Mesendoderm (in vitro differentiated cells): Measurements from ENCODE around the gene FIBCD1.

Experiments
- DNase-seq: peaks from one replicate; pipeline ENCODE4 v3.0.0; 2013
- H2AK5ac ChIP-seq: 2 replicates; pipeline ENCODE4 v1.6.1; 2013; ENCODE audit warnings: low read length, inconsistent platforms
- H2BK120ac ChIP-seq: 2 replicates; pipeline ENCODE4 v1.6.1; 2013; ENCODE audit warnings: low read depth, mild to moderate bottlenecking, low read length, moderate library complexity, mixed read lengths
- H2BK15ac ChIP-seq: replicated peaks from 2 replicates; pipeline ENCODE4 v1.6.1; 2013; ENCODE audit warnings: low read depth, mild to moderate bottlenecking, moderate library complexity
- H2BK5ac ChIP-seq: 2 replicates; pipeline ENCODE4 v1.6.1; 2013; ENCODE audit warnings: low read length, inconsistent platforms
- H3K18ac ChIP-seq: 2 replicates; pipeline ENCODE4 v1.6.1; 2013; ENCODE audit warnings: mild to moderate bottlenecking, low read length, mixed read lengths
- H3K23ac ChIP-seq: one replicate; pipeline ENCODE4 v1.6.1; 2013; ENCODE audit warnings: low read length
- H3K27ac ChIP-seq: 2 replicates; pipeline ENCODE4 v1.5.1; 2013; ENCODE audit warnings: low read depth, mild to moderate bottlenecking, inconsistent platforms, low read length, moderate library complexity
- H3K27me3 ChIP-seq: 2 replicates; pipeline ENCODE4 v1.6.1; 2013; ENCODE audit warnings: low read length, control low read depth, mild to moderate bottlenecking, inconsistent platforms; ENCODE audit not compliant: insufficient read depth, poor library complexity
- H3K36me3 ChIP-seq: 2 replicates; pipeline ENCODE4 v1.6.1; 2013; ENCODE audit warnings: low read length, inconsistent platforms; ENCODE audit not compliant: control insufficient read depth, insufficient read depth
- H3K4ac ChIP-seq: one replicate; pipeline ENCODE4 v1.6.1; 2013; ENCODE audit warnings: low read depth, mild to moderate bottlenecking, low read length, moderate library complexity
- H3K4me1 ChIP-seq: 2 replicates; pipeline ENCODE4 v1.6.1; 2013; ENCODE audit warnings: low read depth, low read length, inconsistent platforms; ENCODE audit not compliant: control insufficient read depth
- H3K4me2 ChIP-seq: 2 replicates; pipeline ENCODE4 v1.6.1; 2013; ENCODE audit warnings: low read length
- H3K4me3 ChIP-seq: 2 replicates; pipeline ENCODE4 v1.5.1; 2013; ENCODE audit warnings: mild to moderate bottlenecking, low read length
- H3K56ac ChIP-seq: one replicate; pipeline ENCODE4 v1.6.1; 2013; ENCODE audit warnings: low read length
- H3K79me1 ChIP-seq: 2 replicates; pipeline ENCODE4 v1.6.1; 2013; ENCODE audit warnings: low read length, inconsistent platforms
- H3K79me2 ChIP-seq: 2 replicates; pipeline ENCODE4 v1.6.1; 2013; ENCODE audit warnings: mild to moderate bottlenecking, low read length; ENCODE audit not compliant: control insufficient read depth, insufficient read depth
- H3K9ac ChIP-seq: 2 replicates; pipeline ENCODE4 v1.6.1; 2013; ENCODE audit warnings: low read length, inconsistent platforms
- H4K5ac ChIP-seq: one replicate; pipeline ENCODE4 v1.6.1; 2013; ENCODE audit warnings: low read length
- H4K8ac ChIP-seq: one replicate; pipeline ENCODE4 v1.6.1; 2013; ENCODE audit warnings: low read depth, mild to moderate bottlenecking, control low read depth, low read length, moderate library complexity
- WGBS: extraction: QIAGEN DNeasy Blood & Tissue Kit; methylation state at CpG from one replicate; pipeline ENCODE4 v1.1.7; 2013; ENCODE audit warnings: low lambda C conversion rate, missing lambda C conversion rate; ENCODE audit not compliant: insufficient coverage; ENCODE audit errors: extremely low coverage; 5-methylcytosine and 5-hydroxymethylcytosine counted together

FIBCD1 gene

DNA sequence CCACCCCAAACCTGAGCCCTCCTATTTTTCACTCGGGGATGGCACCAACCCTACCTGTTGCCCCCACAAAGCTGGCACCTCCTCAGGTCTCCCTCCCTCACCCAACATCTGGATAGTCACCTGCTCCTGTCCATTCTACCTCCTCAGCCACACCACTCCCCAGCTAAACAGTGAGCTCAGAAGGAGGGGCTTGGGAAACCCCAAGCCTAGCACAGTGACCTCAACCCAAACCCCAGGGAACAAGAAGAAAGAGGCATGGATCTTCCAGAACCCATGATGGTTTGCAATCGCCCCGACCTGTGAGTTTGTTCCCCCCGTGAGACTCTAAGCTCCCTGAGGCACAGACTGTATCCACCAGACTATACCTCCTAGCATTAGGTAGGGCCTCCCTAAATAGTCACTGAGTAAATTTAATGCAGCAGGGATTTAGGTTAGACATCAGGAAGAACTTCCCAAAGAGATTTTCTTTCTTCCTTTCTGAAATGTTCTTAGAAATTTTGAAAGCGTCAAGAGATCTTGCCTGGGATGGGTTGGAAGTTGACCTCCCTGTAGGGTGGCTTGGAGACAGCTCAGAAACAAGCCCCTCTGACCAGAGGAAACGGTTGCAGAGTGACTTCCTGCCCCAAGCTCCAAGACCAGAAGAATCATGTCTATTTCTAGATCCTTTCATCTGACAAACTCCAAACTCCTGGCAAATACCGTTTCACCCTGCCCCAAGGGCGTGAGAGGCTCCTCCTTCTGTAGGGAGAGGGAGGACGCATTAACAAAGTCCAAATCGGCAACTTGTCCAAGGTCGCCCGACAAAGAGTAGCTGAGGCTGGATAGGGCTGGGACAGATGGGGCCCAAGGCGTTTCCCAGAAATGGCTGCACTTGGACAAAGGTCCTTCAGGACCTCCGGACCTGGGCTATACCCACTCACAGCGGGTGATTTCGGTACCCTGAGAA is 4.1 kb downstream of the FIBCD1 start:
- H4K8ac ChIP-seq = no peak overlapping the region
- H2BK5ac ChIP-seq = no peak overlapping the region
- no CpG with 5 or more reads among the region's 16 CpGs for WGBS
- DNase-seq = no peak
- no peak overlapping the region for H4K5ac ChIP-seq
- no peak overlapping the region for H2AK5ac ChIP-seq
- H2BK120ac ChIP-seq = no peak overlapping the region
- H3K79me2 ChIP-seq = no peaks in the 10 kb centered on the region
- no peak overlapping the region for H3K56ac ChIP-seq
- H3K9ac ChIP-seq = no peak overlapping the region
- H3K4me2 ChIP-seq = no peak overlapping the region
- peaks cover 6% of the 10 kb centered on the region for H3K4me1 ChIP-seq
- H3K79me1 ChIP-seq = no peaks in the 10 kb centered on the region
- no peak overlapping the region for H3K18ac ChIP-seq
- no peak overlapping the region for H3K23ac ChIP-seq
- no peak overlapping the region for H3K4me3 ChIP-seq
- no peak overlapping the region for H3K27ac ChIP-seq
- peaks cover 4% of the 10 kb centered on the region for H3K27me3 ChIP-seq
- H3K36me3 ChIP-seq = no peaks in the 10 kb centered on the region
- H2BK15ac ChIP-seq = no peak overlapping the region
- no peak overlapping the region for H3K4ac ChIP-seq

- no peak overlapping the region for H2AK5ac ChIP-seq
- H3K36me3 ChIP-seq = no peaks in the 10 kb centered on the region
- no peak overlapping the region for H3K4ac ChIP-seq
- H3K56ac ChIP-seq = no peak overlapping the region
- no CpG with 5 or more reads among the region's 11 CpGs for WGBS
- H3K23ac ChIP-seq = no peak overlapping the region
- peaks cover 6% of the 10 kb centered on the region for H3K4me1 ChIP-seq
- no peak overlapping the region for H2BK5ac ChIP-seq
- H3K18ac ChIP-seq = no peak overlapping the region
- H3K4me2 ChIP-seq = no peak overlapping the region
- H3K79me2 ChIP-seq = no peaks in the 10 kb centered on the region
- H3K9ac ChIP-seq = no peak overlapping the region
- H3K27ac ChIP-seq = no peak overlapping the region
- H3K79me1 ChIP-seq = no peaks in the 10 kb centered on the region
- no peak overlapping the region for H2BK120ac ChIP-seq
- no peak overlapping the region for H4K8ac ChIP-seq
- H3K4me3 ChIP-seq = no peak overlapping the region
- no peak for DNase-seq
- no peak overlapping the region for H4K5ac ChIP-seq
- H2BK15ac ChIP-seq = no peak overlapping the region
- H3K27me3 ChIP-seq = peaks cover 3% of the 10 kb centered on the region
Observed at GRCh38 chr9:130934246-130934645, 4.8 kb downstream of the FIBCD1 start.

- Histone ChIP-seq H2BK120ac (no peak overlapping the region), H3K36me3 (no peaks in the 10 kb centered on the region), H3K9ac (no peak overlapping the region), H2BK15ac (no peak overlapping the region), H3K27ac (no peak overlapping the region), H4K5ac (no peak overlapping the region), H3K56ac (no peak overlapping the region), H3K23ac (no peak overlapping the region), H3K4me2 (no peak overlapping the region), H3K4me1 (peaks cover 6% of the 10 kb centered on the region), H3K18ac (no peak overlapping the region), H3K79me2 (no peaks in the 10 kb centered on the region), H3K79me1 (no peaks in the 10 kb centered on the region), H3K4me3 (no peak overlapping the region), H2AK5ac (no peak overlapping the region), H4K8ac (no peak overlapping the region), H3K27me3 (peaks cover 3% of the 10 kb centered on the region), H2BK5ac (no peak overlapping the region), H3K4ac (no peak overlapping the region)
- no CpG with 5 or more reads among the region's 26 CpGs for WGBS
- DNase-seq = no peak
Observed at GRCh38 chr9:130933114-130934046, 5.7 kb downstream of the FIBCD1 start.

- H3K23ac ChIP-seq = no peak overlapping the region
- WGBS = no CpG with 5 or more reads among the region's 21 CpGs
- no peak overlapping the region for H2BK120ac ChIP-seq
- H3K4ac ChIP-seq = no peak overlapping the region
- H3K18ac ChIP-seq = no peak overlapping the region
- no peaks in the 10 kb centered on the region for H3K79me1 ChIP-seq
- DNase-seq = peak; percentile 55
- H3K27ac ChIP-seq = no peak overlapping the region
- H3K36me3 ChIP-seq = no peaks in the 10 kb centered on the region
- H4K8ac ChIP-seq = no peak overlapping the region
- no peaks in the 10 kb centered on the region for H3K27me3 ChIP-seq
- no peak overlapping the region for H2BK15ac ChIP-seq
- H2AK5ac ChIP-seq = no peak overlapping the region
- H3K4me3 ChIP-seq = no peak overlapping the region
- no peaks in the 10 kb centered on the region for H3K79me2 ChIP-seq
- H2BK5ac ChIP-seq = no peak overlapping the region
- no peak overlapping the region for H3K56ac ChIP-seq
- H3K9ac ChIP-seq = no peak overlapping the region
- H3K4me2 ChIP-seq = no peak overlapping the region
- H3K4me1 ChIP-seq = peaks cover 6% of the 10 kb centered on the region
- no peak overlapping the region for H4K5ac ChIP-seq
Observed at GRCh38 chr9:130932255-130933079, 6.6 kb downstream of the FIBCD1 start.

- no peaks in the 10 kb centered on the region for H3K27me3 ChIP-seq
- H2AK5ac ChIP-seq = no peak overlapping the region
- no peak overlapping the region for H3K9ac ChIP-seq
- no peak overlapping the region for H4K5ac ChIP-seq
- H3K79me2 ChIP-seq = no peaks in the 10 kb centered on the region
- no peak overlapping the region for H4K8ac ChIP-seq
- no peak overlapping the region for H2BK15ac ChIP-seq
- H3K56ac ChIP-seq = no peak overlapping the region
- no peak overlapping the region for H2BK5ac ChIP-seq
- H3K27ac ChIP-seq = no peak overlapping the region
- no peaks in the 10 kb centered on the region for H3K79me1 ChIP-seq
- no peak overlapping the region for H3K18ac ChIP-seq
- H3K36me3 ChIP-seq = no peaks in the 10 kb centered on the region
- WGBS = no CpG with 5 or more reads among the region's 20 CpGs
- no peak overlapping the region for H3K4ac ChIP-seq
- DNase-seq = no peak
- peaks cover 5% of the 10 kb centered on the region for H3K4me1 ChIP-seq
- no peak overlapping the region for H3K4me3 ChIP-seq
- H3K23ac ChIP-seq = no peak overlapping the region
- no peak overlapping the region for H2BK120ac ChIP-seq
- no peak overlapping the region for H3K4me2 ChIP-seq
Observed at GRCh38 chr9:130931508-130932254, 7.4 kb downstream of the FIBCD1 start.
